GM12892 (cell line): ENCODE measurements around the gene THUMPD1.

Experiments
- POLR2A ChIP-seq: IDR thresholded peaks from 2 replicates; pipeline ENCODE4 v1.6.1; 2011; ENCODE audit warnings: low read depth, low read length, control low read depth
- POLR2AphosphoS5 ChIP-seq: IDR thresholded peaks from 2 replicates; pipeline ENCODE4 v1.6.1; 2011; ENCODE audit warnings: low read depth, low read length, control low read depth

DNA sequence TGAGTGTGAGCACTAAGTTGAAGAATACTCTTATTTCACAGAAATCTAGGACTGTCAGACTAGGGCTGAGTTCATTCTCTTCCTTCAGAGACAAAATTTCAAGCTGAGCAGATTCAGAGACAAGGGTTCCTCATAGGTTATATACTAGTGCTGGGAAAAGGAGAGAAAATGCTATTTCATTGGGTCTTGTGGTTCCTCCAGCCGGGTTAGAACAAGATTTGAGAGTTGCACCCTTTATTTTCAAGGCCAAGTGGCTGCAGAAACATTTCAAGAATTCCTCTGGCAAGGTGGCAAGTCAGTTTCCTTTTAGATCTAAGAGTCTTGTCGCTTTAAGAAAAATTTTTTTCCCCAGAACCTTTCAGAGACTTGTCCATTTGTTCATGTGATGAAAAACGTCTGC lies 6.8 kb downstream of the THUMPD1 start:
- TF ChIP-seq POLR2AphosphoS5 (no peak), POLR2A (no peak)
